ENCODE results near the gene TMEM196.

GRCh38 chr7:19725770-19726169 is 47.6 kb downstream of the TMEM196 start:
- TF ChIP-seq TAF1 (conservative IDR thresholded peaks at IDR 0.05) (no peak), MAX (IDR thresholded peaks at IDR 0.05) (no peak), EGR1 (IDR thresholded peaks at IDR 0.05; ENCODE audit: low read depth in 2 of 2) (no peak)
